ENCODE results near the gene TM4SF20.

GRCh38 chr2:227326783-227327182 lies 52.3 kb downstream of the TM4SF20 start:
- TF ChIP-seq YY1 (IDR thresholded peaks at IDR 0.05; ENCODE audit: insufficient read depth, insufficient read length) (no peak), ZNF274 (IDR thresholded peaks at IDR 0.05; ENCODE audit: low read depth, low read length) (no peak)
